Measurements from ENCODE around the gene FAM83C. TPM values are rescaled to one million over a fixed set of nuclear protein-coding genes. Genes with fewer than 3 reads are reported as not detected.

FAM83C gene
- total RNA-seq, 1 experiment from 2014 or later = not detected

DNA sequence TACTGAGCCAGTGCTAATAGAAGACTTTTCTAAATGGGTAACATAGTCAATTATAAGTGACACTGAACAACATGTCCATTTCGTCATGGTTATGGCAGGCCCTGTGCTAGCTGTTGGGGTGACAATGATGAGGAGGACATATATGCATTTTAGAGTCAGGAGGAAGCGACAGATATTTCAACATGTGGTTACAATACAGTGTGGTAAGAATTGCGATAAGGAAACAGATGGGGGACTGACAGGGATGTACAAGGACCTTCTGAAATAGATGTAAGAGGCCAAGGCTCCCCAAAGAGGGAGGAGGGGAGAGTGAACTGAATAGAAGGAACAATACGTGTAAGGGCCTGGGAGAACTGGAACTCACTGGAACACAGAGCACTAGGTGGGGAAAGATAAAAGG lies 54.1 kb downstream of the FAM83C start:
- H2AFZ ChIP-seq (ENCODE audit: low read length) = no peak overlapping the region
- no peak overlapping the region for H3K27ac ChIP-seq (ENCODE audit: low read length)
- H3K36me3 ChIP-seq (ENCODE audit: insufficient read depth, low read length) = no peaks in the 10 kb centered on the region
- H3K4me3 ChIP-seq (ENCODE audit: low read length) = no peak overlapping the region
- no peak for DNase-seq
- H4K20me1 ChIP-seq (ENCODE audit: insufficient read depth, low read depth, low read length) = no peaks in the 10 kb centered on the region
- H3K27me3 ChIP-seq (ENCODE audit: low read length) = no peaks in the 10 kb centered on the region
- H3K4me1 ChIP-seq (ENCODE audit: low read length) = no peaks in the 10 kb centered on the region
- H3K4me2 ChIP-seq (ENCODE audit: low read depth, low read length, poor library complexity, severe bottlenecking) = no peak overlapping the region
- H3K9me2 ChIP-seq (replicated peaks; ENCODE audit: insufficient read depth, low read length) = no peaks in the 10 kb centered on the region
- no peak overlapping the region for H3K9ac ChIP-seq (ENCODE audit: low read length)
- no peaks in the 10 kb centered on the region for H3K79me2 ChIP-seq (ENCODE audit: low read length)
- no peaks in the 10 kb centered on the region for H3K9me3 ChIP-seq (ENCODE audit: low read length)

DNA sequence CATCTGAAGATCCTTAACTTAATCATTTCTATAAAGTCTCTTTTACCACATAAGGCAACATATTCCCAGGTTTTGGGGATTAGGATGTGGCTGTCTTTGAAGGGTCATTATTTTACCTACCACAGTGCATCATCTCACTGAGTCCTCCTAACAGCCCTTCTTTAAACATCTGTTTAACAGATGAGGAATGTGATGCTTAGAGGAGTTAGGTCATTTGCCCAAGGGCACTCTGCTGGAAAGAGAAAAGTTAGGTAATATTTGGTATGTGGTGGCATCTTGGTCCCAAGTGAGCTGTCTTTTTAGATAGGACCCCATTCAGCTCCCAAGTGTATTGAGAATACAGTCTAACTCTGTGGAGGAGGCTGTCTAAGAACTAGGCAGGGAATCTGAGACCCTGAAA lies 54.7 kb downstream of the FAM83C start:
- Histone ChIP-seq H3K27me3 (ENCODE audit: low read length) (no peaks in the 10 kb centered on the region), H3K79me2 (ENCODE audit: low read length) (no peaks in the 10 kb centered on the region), H4K20me1 (ENCODE audit: insufficient read depth, low read depth, low read length) (no peaks in the 10 kb centered on the region), H3K4me3 (ENCODE audit: low read length) (no peak overlapping the region), H3K4me2 (ENCODE audit: low read depth, low read length, poor library complexity, severe bottlenecking) (no peak overlapping the region), H3K9me2 (replicated peaks; ENCODE audit: insufficient read depth, low read length) (no peaks in the 10 kb centered on the region), H3K9ac (ENCODE audit: low read length) (no peak overlapping the region), H3K9me3 (ENCODE audit: low read length) (no peaks in the 10 kb centered on the region), H3K36me3 (ENCODE audit: insufficient read depth, low read length) (no peaks in the 10 kb centered on the region), H3K27ac (ENCODE audit: low read length) (no peak overlapping the region), H3K4me1 (ENCODE audit: low read length) (no peaks in the 10 kb centered on the region), H2AFZ (ENCODE audit: low read length) (no peak overlapping the region)
- no peak for DNase-seq

DNA sequence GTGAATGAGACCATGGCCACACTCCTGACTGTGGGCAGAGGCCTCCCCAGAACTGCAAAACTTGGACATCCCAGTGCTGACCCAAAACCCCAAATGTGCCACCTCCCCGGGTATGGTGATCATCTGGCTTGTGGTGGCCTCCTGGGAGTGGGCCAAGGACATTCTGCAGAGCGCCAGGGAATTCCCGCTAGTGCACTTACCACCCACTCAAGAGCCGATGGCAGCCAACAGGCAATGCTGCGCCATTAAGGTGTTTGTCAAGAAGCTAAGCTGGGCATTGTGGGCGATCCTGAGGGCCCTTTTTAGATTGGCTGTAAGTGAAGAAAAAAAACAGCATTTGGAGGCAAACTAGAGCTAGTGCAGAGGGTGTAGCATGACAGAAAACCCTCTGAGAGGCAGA lies 56.3 kb downstream of the FAM83C start:
- Histone ChIP-seq H3K4me1 (ENCODE audit: low read length) (no peaks in the 10 kb centered on the region), H3K9ac (ENCODE audit: low read length) (no peak overlapping the region), H3K79me2 (ENCODE audit: low read length) (no peaks in the 10 kb centered on the region), H2AFZ (ENCODE audit: low read length) (no peak overlapping the region), H3K4me2 (ENCODE audit: low read depth, low read length, poor library complexity, severe bottlenecking) (no peak overlapping the region), H4K20me1 (ENCODE audit: insufficient read depth, low read depth, low read length) (no peaks in the 10 kb centered on the region), H3K36me3 (ENCODE audit: insufficient read depth, low read length) (no peaks in the 10 kb centered on the region), H3K4me3 (ENCODE audit: low read length) (no peak overlapping the region), H3K9me3 (ENCODE audit: low read length) (no peaks in the 10 kb centered on the region), H3K27me3 (ENCODE audit: low read length) (no peaks in the 10 kb centered on the region), H3K27ac (ENCODE audit: low read length) (no peak overlapping the region), H3K9me2 (replicated peaks; ENCODE audit: insufficient read depth, low read length) (no peaks in the 10 kb centered on the region)
- no peak for DNase-seq

Other genes with a start within 250 kb of the FAM83C start
- gene TRPC4AP, start 199.6 kb downstream of the FAM83C start, total RNA-seq (2014; rRNA removed; shearing (Covaris generic); ENCODE audit: low replicate concordance) = 30.3 and 41.3 TPM in 2 replicates
- gene EDEM2, start 145.1 kb downstream of the FAM83C start, total RNA-seq (2014; rRNA removed; shearing (Covaris generic); ENCODE audit: low replicate concordance) = 24.9 and 28.5 TPM in 2 replicates
- gene PROCR, start 120.4 kb downstream of the FAM83C start, total RNA-seq (2014; rRNA removed; shearing (Covaris generic); ENCODE audit: low replicate concordance) = not detected in 2 replicates
- gene MMP24, start 65.7 kb downstream of the FAM83C start, total RNA-seq (2014; rRNA removed; shearing (Covaris generic); ENCODE audit: low replicate concordance) = 0.36 and 0.60 TPM in 2 replicates
- 12.4 and 17.1 TPM in 2 replicates for gene MMP24OS, start 14.3 kb downstream of the FAM83C start, total RNA-seq (2014; rRNA removed; shearing (Covaris generic); ENCODE audit: low replicate concordance)
- gene EIF6, start 7.7 kb downstream of the FAM83C start, total RNA-seq (2014; rRNA removed; shearing (Covaris generic); ENCODE audit: low replicate concordance) = 150 and 168 TPM in 2 replicates
- gene UQCC1, start 119.5 kb upstream of the FAM83C start, total RNA-seq (2014; rRNA removed; shearing (Covaris generic); ENCODE audit: low replicate concordance) = 49.5 and 55.1 TPM in 2 replicates
- not detected in 2 replicates for gene GDF5, start 145.8 kb upstream of the FAM83C start, total RNA-seq (2014; rRNA removed; shearing (Covaris generic); ENCODE audit: low replicate concordance)
- 10.2 and 42.8 TPM in 2 replicates for gene CEP250, start 163.2 kb upstream of the FAM83C start, total RNA-seq (2014; rRNA removed; shearing (Covaris generic); ENCODE audit: low replicate concordance)
- gene C20orf173, start 237.2 kb upstream of the FAM83C start, total RNA-seq (2014; rRNA removed; shearing (Covaris generic); ENCODE audit: low replicate concordance) = not detected in 2 replicates
- 242 and 305 TPM in 2 replicates for gene ERGIC3, start 249.7 kb upstream of the FAM83C start, total RNA-seq (2014; rRNA removed; shearing (Covaris generic); ENCODE audit: low replicate concordance)

Measured in Karpas-422 (cell line).